Esophagus squamous epithelium (tissue), 4 donors: ENCODE measurements around the gene SUMO2.

Source experiments
- POLR2A ChIP-seq, 4 donors: fragments of 450-650 bp; IDR thresholded peaks; one replicate each; pipeline ENCODE4 v1.6.1; 2017; ENCODE audit warnings: antibody characterized with exemption in 4 of 4, mild to moderate bottlenecking in 4 of 4, moderate library complexity in 3 of 4
- TF ChIP-seq, protein P1 (sequence below), 6 experiments: fragments of 450-650 bp in 4 of 6; fragments of 200-600 bp in 2 of 6; sonication (generic) in 2 of 6; IDR thresholded peaks; one replicate each; pipeline ENCODE4 v1.5.1; 2016 to 2019; ENCODE audit warnings: antibody characterized with exemption in 6 of 6, mild to moderate bottlenecking in 4 of 6, moderate library complexity in 4 of 6

GRCh38 chr17:75209061-75209460 is 26.3 kb upstream of the SUMO2 start:
- TF ChIP-seq, protein P1, sequence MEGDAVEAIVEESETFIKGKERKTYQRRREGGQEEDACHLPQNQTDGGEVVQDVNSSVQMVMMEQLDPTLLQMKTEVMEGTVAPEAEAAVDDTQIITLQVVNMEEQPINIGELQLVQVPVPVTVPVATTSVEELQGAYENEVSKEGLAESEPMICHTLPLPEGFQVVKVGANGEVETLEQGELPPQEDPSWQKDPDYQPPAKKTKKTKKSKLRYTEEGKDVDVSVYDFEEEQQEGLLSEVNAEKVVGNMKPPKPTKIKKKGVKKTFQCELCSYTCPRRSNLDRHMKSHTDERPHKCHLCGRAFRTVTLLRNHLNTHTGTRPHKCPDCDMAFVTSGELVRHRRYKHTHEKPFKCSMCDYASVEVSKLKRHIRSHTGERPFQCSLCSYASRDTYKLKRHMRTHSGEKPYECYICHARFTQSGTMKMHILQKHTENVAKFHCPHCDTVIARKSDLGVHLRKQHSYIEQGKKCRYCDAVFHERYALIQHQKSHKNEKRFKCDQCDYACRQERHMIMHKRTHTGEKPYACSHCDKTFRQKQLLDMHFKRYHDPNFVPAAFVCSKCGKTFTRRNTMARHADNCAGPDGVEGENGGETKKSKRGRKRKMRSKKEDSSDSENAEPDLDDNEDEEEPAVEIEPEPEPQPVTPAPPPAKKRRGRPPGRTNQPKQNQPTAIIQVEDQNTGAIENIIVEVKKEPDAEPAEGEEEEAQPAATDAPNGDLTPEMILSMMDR (IDR thresholded peaks at IDR 0.05) = no peak
- TF ChIP-seq POLR2A (IDR thresholded peaks at IDR 0.05) = no peak
